Stimulated activated CD8-positive, alpha-beta memory T cell treated with anti-CD3 and anti-CD28 coated beads, Interleukin-4, amount 100 ng/mL, for 1 hour (primary cell): ENCODE measurements around the gene TAP1.

ENCODE experiments used
- DNase-seq, 2 donors: peaks; one replicate each; pipeline ENCODE4 v3.0.0-alpha.2; 2020; ENCODE audit warnings: low read depth in 2 of 2, low spot score in 1 of 2

Gene TAP1

DNA sequence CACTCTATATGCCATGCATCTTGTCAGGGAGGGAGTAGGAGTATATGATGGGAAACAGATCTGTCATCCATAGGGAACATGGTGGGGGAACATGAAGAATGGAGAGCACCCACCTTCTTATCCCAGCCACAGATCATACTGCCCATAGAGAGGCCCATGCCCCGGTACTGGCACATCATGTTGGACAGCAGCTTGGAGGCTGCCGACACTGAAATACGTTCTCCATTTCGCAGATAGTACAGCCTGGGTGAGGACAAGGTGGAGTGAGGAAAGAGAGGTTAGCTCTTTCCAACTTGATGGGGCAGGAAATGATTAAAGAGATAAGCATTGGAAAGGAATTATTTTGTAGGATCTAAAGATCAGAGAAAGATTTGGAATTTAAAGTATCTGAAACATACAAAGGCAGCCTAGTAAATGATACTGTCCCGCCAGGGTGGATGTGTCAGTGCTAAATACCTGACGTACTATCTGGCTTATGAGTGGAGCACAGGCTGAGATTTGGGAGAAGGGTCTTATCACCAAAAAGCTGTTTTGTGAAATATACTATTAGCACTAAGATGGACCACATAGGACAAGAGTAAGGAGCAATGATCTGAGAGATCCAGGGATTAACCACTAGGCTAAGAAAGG is 11.4 kb downstream of the TAP1 start:
- DNase-seq = no peak

DNA sequence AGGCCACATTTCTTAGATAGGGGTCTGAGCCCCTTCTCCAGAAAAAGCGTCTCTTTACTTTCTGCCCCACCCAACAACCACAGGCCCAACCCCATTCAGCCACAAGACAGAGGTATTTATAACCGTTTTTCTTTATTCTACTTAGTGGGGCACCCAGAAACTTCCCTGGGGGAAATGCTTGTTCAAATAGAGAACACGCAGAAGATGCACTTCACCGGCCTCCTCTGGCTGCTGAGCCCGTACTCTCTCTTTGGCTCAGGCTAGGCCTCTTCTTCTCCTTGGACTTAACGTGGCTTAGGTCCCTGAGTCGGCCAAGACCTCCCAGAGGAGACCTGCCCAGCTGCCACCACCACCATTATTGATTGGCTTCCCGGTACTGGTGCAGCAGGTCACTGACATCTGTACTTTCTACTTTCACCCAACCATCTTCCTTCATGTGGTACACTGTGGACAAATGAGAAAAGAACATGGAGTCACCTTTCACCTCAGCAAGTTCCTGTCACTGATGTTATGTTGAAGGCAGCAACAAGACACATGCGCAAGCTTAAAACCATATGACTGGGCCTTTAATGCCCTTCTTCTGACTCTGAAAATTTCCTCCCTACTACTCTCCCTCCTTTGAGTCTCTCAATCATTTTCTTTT is 12.8 kb downstream of the TAP1 start:
- no peak for DNase-seq

DNA sequence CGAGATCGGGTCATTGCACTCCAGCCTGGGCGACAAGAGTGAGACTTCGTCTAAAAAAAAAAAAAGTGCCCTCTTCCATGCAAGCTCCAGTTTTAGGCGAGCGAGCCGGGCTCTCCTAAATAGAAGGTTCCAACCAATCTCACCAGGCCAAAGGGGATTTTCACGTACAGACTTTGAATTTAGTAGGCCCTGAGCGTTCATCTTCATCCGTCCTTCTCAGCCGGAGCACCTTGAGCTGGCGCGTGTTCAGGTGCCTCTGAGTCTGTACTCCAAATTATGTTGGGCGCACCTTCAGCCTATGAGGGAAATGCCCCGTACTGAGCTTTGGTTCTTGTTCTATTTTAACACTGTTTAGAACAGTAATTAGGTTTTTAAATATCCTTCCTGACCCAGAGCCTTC is 14.1 kb downstream of the TAP1 start:
- DNase-seq = no peak

DNA sequence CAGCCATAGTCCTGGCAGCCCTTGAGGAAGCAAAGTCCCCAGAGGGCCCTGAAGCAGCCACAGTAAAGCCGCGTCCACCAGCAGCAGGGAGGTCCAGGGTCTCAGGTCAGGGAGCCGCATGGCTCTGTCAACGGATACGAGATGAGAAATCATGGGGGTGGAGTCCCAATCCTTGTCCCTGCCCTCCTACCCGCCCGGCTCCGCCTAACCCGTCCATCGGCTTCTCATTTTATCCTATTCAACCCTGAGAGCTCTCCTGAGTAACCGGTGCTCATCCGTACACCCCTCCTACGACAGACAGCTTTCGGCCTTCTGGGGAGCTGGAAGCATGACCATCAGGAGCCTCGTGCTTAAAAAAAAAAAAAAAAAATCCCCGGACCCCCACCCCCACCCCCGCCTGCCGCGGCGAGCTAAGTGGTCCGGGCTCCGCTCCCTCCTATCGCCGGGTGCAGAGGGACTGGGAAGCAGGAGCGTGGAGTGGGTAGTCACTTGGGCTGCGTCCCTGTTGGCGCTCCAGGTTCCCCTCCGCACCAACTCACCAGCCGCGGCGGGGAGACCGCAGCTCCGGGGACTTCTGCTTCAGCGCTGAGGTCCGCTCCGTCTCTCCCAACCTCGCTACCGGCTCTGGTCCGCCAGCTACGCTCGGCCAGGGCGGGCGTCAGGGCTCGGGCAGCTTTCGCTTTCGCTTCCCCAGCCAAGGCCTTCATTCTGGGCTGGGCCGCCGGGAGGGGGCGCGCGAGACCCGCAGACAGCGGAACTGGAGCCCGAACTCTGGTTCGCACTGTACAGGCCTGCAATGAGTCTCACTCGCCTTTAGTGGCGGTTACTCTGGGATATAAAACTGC is 15.2 kb downstream of the TAP1 start, which contains the start of gene TAP2:
Gene TAP2 (minus strand): TSS at position 626 of the 845 bp plus-strand sequence. CDS start 506 bp downstream, at position 120.
- peak; percentile 96 to 97 for DNase-seq

DNA sequence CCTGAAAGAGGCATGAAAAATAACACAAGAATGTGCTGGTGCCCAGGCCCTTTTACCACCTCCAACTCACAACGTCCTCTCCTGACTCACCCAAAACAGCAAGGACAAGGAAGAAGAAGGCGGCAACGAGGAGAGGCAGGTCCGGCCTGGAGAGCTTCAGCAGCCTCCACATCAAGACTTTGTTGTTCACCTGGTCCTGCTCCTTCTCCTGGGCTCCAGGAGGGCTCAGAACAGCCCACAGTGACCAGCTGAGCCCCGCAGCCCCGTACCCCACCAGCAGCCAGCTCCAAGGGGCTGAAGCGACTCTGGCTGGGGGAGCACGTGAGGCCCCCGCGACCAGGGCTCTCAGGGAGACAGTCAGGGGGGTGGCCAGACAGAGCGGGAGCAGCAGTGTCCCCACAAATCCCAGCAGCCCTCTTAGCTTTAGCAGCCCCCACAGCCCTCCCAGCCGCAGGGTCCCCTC is 15.8 kb downstream of the TAP1 start:
- DNase-seq = no peak

DNA sequence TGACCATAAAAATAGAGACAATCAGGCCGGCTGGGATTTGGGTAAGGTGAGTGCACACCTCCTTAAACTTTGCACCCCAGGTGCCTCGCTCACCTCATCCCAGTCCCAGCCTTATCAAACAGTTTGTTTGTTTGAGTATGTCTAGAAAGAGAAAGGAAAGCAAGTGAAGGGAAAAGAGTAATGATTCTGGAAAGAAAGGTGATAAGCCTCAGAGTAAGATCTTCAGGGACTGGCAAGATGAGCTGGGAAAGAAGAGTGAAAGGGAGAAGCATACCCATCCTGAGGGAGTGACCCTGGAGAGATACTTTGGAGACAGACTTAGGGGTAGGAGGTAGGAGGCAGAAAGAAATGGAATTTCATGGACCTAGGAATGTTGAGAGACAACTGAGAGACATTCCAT is 16.6 kb downstream of the TAP1 start:
- DNase-seq = no peak

DNA sequence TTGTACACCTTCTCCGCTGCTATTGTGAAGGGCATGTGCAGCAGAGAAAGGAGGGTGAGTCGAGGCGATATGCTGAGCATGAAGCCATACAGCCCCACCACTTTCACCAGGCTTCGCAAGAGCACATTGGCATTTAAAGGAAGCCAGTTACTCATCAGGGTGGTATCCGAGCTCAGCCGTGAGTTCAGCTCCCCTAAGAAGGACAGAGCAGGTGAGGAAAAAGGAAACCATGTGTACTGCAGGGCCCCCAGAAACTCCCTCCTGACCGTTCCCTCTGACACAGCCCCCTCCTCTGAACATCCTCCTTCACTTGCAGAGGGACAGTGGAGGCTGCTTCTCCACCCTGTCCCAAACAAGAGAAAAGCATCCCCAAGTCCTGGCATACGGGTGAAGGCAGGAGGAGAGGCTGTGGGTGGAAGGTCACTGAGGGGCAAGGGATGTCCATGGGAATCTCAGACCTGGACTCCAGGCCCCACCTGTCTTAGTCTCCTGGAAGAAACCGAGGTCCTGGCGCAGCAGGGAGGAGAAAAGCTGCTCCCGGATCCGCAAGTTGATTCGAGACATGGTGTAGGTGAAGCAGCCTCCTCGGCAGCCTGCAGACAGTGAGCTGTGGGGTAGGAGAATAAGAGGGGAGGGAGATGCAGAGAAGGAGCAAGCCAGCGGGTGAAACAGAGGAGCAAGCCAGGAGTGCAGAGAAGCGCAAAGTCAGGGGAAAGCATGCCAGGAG is 18.2 kb downstream of the TAP1 start:
- no peak for DNase-seq

DNA sequence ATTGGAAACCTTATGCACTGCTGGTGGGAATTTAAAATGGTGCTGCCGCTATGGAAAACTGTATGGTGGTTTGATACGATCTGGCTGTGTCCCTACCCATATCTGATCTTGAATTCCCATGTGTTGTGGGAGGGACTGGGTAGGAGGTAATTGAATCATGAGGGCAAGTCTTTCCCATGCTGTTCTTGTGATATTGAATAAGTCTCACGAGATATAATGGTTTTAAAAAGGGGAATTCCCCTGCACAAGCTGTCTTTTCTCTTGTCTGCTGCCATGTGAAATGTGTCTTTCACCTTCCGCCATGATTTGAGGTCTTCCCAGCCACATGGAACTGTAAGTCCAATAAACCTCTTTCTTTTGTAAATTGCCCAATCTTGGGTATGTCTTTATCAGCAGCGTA is 19.8 kb downstream of the TAP1 start:
- no peak for DNase-seq

DNA sequence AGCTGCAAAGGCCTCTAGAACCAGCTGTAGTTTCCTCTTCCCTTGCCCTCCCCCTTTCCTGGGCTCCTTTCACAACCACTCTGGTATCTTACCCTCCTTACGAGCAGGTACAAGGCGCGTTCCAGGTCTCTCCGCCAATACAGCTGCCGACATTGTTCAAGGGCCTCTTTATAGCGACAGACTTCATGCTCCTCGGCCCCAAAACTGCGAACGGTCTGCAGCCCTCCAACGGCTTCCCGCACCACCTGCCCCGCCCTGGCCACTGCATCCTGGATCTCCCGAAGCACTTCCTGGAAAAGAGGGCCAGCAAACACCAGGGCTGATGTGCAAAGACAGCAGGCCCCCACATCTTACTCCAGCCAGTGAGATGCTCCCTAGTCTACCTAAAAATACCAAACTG is 21.0 kb downstream of the TAP1 start:
- no peak for DNase-seq

DNA sequence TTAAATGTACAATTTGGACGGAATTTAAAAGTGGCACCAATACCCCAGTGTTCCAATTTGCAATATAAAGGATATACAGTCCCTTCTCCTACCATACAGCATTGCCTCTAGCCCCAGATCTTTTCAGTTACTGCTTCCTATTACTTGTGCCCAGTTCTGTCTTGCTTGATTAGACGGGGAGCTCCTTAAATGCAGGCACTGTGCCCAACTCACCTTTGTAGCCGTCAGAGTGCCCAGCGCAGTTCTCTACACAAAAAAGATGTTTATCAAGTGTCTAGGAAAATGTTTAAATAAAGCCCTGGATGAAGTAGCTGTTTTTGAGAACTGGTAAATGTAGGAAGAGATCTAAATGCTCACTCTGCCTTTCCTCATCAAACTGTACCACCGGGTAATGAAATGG is 22.6 kb downstream of the TAP1 start:
- no peak for DNase-seq

DNA sequence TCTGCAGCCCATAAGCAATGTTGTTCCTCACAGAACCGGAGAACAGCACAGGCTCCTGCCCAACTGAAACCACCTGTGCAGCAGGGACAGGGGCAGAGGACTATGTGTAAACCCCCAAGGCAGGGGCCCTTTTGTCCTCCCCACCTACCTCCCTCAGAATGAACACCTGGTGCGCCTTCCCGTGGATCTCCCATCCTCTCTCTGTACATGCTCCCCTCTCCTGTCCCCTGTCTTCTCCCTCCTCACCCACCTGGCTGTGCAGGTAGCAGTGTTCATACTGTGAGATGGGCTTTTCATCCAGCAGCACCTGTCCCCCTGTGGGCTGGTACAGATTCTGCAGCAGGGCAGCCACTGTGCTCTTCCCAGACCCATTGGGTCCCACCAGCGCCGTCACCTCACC is 23.5 kb downstream of the TAP1 start:
- no peak for DNase-seq

DNA sequence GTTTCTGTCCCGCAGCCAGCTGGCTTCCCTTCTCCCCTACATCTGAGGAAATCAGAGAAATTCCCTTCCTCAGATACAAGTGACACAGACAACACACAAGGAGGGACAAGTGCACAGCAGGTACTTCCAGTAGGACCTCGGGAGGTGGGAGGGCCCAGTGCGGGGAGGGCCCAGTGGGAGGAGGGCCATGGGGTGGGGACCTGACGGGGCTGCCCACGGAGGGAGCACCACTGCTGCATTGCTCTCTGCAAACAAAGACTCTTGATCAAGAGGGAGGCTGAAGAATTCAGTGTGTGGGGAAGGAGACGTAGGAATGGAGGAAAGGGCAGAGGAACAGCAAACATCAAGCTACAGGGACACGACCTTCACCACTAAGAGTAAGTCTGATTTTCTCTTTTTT is 24.0 kb downstream of the TAP1 start:
- no peak for DNase-seq

DNA sequence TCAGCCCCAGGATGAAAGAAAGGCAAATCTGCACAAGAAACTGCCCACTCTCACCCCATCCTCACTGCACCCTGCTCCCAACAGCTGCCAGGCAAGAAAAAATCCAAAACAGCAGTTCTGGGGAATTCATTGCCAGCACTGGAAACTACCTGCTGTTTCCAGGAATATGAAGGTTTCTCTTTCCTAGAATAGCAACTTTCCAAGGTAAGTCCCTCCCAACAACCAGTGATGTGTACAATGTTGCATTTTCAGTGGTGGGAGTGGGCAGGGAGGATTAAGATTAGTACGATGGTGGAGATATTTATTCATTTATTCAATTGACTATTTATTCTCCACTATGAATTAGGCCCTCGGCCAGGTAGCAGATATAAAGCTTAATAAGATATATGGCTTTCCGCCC is 26.5 kb downstream of the TAP1 start:
- no peak for DNase-seq

DNA sequence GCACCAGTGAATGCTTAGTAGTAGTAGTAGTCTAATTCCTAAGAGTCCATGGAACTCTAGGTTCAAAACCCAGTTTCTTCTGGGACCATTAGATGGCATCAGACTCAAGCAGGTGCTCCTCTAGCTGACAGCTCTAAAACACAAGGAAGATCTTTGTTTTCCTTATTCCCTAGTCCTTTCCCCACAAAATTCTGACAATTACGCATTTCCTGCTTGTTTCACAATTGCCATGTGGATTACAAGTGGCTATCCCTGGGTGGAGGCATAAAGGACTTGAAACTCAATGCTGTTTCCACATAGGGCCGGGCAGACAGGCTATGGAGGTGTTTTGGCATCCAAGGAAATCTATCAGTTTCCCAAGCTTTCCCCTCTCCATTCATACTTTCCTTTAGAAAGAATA is 27.5 kb downstream of the TAP1 start:
- DNase-seq = no peak

DNA sequence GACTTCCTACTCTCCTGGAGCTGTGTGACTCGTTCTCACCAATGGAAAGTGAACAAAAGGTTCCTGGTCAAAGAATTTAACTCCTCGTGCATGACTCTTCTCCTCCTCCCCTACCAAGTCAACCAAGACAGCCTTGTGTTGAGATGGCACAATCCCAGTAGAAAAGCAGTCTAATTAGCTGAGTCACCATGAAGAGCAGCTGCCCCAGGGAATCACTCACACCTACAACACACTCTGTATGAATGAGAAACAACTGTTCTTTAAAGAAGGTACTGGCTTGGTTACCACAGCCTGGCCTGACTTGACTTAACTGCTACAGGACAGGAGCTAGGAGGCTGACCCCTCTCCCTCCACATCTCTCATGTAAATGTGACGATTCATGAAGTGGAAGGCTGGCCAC is 33.8 kb downstream of the TAP1 start:
- DNase-seq = no peak

DNA sequence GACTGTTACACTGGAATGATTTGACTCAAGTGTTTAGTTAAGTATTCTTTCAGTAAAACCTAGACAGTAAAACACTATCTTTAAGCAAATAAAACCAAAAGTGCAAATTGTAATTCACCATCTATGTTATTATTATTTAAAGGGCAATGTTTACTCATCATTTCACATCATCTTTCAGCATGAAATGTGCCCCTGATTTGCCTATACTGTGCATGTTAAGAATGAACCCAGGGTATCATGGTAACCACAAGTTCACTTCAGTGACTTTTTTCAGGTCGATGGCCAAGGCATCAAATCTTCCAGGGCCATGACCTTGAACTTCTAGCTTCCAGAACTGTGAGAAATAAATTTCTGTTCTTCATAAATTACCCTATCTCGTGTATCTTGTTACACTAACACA is 34.6 kb downstream of the TAP1 start:
- DNase-seq = no peak

DNA sequence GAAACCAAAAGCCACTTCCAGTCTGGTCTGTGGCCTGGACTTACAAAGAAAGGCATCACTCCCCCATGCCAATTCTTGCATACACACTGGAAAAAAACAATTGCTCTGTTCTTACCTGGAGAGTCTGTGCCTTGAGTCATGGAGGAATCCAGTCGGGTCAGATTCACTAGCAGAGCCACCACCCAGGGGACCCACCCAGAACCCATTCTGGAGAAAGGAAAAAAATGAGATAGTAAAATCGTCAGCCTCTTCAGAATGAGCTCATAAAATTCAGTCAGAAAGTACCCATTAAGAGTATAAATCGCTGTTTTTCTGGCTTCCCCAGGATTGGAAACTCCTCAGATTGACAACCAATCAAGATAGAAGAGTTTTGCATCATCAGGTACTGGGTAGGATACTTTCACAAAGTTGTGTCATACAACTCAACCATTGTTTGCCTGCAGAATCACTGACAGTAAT is 36.7 kb downstream of the TAP1 start, which contains the start of gene HLA-DOB:
Gene HLA-DOB (minus strand): TSS at position 257 of the 459 bp plus-strand sequence. CDS start 51 bp downstream, at position 206.
- DNase-seq = no peak

DNA sequence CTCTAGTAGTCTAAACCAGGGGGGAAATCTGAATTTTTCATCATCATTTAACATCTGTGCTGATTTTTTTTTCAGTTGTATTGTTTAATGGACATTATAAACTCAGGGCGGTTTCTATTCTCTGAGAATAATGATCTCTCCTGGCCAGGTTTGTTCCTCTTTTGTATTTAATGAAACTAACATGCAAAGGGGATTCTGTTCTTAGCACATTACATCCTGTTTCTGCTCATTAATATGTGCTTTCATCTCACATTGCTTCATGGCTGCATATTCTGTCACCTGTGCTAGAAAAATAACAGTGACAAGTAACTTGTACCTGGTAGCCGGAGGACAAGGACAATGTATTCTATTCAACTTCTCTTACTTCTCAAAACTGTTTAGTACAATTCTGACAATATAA is 37.5 kb downstream of the TAP1 start:
- no peak for DNase-seq

DNA sequence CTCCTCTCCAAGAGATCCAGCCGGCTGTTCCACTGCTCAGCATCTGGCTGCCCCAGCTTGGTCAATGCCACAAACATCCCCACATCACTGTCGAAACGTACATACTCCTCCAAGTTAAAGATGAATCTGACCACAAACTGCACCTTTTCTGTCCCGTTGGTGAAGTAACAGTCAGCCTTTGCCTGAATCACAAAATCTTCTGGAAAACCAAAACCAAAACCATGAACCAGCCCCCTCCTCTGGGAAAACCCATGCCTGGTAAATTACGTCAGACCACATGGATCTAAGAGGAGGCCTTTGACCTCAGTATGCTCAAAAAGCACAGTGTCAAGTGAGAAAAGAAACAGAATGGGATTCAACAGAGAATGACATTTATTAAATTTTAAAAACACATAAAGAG is 38.4 kb downstream of the TAP1 start:
- DNase-seq = no peak

DNA sequence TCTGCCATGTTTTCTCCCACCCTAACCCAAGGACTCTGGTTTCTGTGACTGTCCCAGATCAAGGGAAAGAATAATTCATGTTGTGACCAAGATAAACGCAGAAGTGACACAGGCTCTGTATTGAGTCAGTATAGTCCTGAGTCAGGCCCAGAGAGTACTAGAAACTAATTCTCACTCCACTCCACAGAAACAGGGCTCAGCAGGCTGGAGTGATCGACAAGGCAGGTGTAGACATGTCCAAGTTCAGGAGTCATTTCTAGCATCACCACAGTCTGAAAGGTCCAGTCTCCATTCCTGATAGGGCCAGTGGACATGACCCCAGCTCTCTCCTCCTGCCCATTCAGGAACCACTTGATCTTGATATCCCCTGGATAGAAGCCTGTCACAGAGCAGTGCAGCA is 39.4 kb downstream of the TAP1 start:
- DNase-seq = no peak

DNA sequence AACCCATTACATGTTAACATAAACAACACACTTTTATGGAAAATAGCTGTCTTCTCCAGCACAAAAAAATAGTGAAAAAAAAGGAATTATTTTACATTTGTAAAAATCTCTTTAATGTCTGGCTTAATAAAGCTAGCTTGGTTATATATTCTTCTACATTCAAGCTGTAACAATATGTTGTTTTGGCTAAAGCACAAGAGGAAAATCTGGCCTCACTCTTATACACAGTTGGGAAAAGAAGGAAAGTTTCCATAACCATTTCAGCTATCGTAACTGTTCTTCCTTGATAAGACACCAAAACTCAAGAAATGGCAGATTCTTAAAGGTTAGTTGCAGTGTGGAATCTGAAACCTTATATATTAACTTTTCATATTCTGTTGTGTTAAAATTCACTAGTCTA is 44.3 kb downstream of the TAP1 start:
- DNase-seq = no peak
